SK-N-SH treated with all-trans-retinoic acid at 6 μM for 48 hours (cell line): ENCODE measurements around the gene SHE.

Source experiments
- ARNTL ChIP-seq: fragments of 450-650 bp; formaldehyde crosslinking; IDR thresholded peaks from 2 replicates; pipeline ENCODE4 v1.5.0; 2020; ENCODE audit warnings: low read depth, mild to moderate bottlenecking, moderate library complexity, borderline replicate concordance
- ISL1 ChIP-seq: fragments of 250-450 bp; sonication (Bioruptor Pico); IDR thresholded peaks from 2 replicates; pipeline ENCODE4 v2.1.2; 2022; ENCODE audit warnings: mild to moderate bottlenecking, moderate library complexity
- PATZ1 ChIP-seq: fragments of 250-450 bp; sonication (Bioruptor Pico); IDR thresholded peaks from 2 replicates; pipeline ENCODE4 v1.8.0; 2020; ENCODE audit warnings: mild to moderate bottlenecking, moderate library complexity, borderline replicate concordance
- SNAI2 ChIP-seq: fragments of 250-450 bp; sonication (Bioruptor Pico); IDR thresholded peaks from 2 replicates; pipeline ENCODE4 v1.5.0; 2020; ENCODE audit warnings: mild to moderate bottlenecking, moderate library complexity
- ZNF70 ChIP-seq: fragments of 450-650 bp; formaldehyde crosslinking; IDR thresholded peaks from 2 replicates; pipeline ENCODE4 v1.5.0; 2020; ENCODE audit warnings: mild to moderate bottlenecking, moderate library complexity

GRCh38 chr1:154465621-154466195 lies 36.5 kb downstream of the SHE start:
- TF ChIP-seq PATZ1 (CRISPR knock-in tag) (no peak), ISL1 (CRISPR knock-in tag) (no peak), ZNF70 (no peak), ARNTL (no peak), SNAI2 (CRISPR knock-in tag) (no peak)
